PC-3 (cell line): ENCODE data around the gene DNAJC1. TPM values are rescaled to one million over a fixed set of nuclear protein-coding genes. Genes with fewer than 3 reads are reported as not detected.

Experiments used
- ATAC-seq: fragments of 200-7000 bp; cut with Tn5 transposase; 2 replicates; pipeline ENCODE4 v1.9.1; 2020; ENCODE audit warnings: mild to moderate bottlenecking, moderate library complexity
- BruUV-seq: library from RNA; stranded (reverse); fragments of 400-500 nt; replicated peaks from 2 replicates; lab custom pipeline; 2021; lab: Mats Ljungman, UMichigan
- CTCF ChIA-PET: fragments of 300-600 bp; sonication (Branson Sonifier 250); formaldehyde crosslinking; loops from one replicate; lab custom pipeline; 2022; ENCODE audit warnings: antibody characterized with exemption; lab: Charles Lee
- POLR2A ChIA-PET: fragments of 300-600 bp; sonication (Branson Sonifier 250); formaldehyde crosslinking; loops from one replicate; lab custom pipeline; 2022; ENCODE audit warnings: antibody characterized with exemption; ENCODE audit not compliant: unreplicated experiment; lab: Charles Lee
- DNase-seq: peaks from one replicate; pipeline ENCODE4 v3.0.0-alpha.2; 2015
- H2AFZ ChIP-seq: fragments of 300-600 bp; sonication (generic); 2 replicates; pipeline ENCODE4 v1.6.0; 2016; ENCODE audit warnings: antibody characterized with exemption, low read length
- H3F3A ChIP-seq: fragments of 300-600 bp; sonication (generic); one replicate; pipeline ENCODE4 v1.6.0; 2017; ENCODE audit warnings: antibody characterized with exemption, low read length, control low read depth, mild to moderate bottlenecking; ENCODE audit not compliant: unreplicated experiment
- H3K27ac ChIP-seq: fragments of 300-600 bp; sonication (generic); 2 replicates; pipeline ENCODE4 v1.5.1; 2016; ENCODE audit warnings: mild to moderate bottlenecking, low read length
- H3K27me3 ChIP-seq: fragments of 300-600 bp; sonication (generic); 2 replicates; pipeline ENCODE4 v1.6.1; 2016; ENCODE audit warnings: low read length, mixed read lengths
- H3K36me3 ChIP-seq: fragments of 300-600 bp; sonication (generic); 2 replicates; pipeline ENCODE4 v1.6.1; 2016; ENCODE audit warnings: low read depth, mixed run types, low read length, mixed read lengths
- H3K4me1 ChIP-seq: fragments of 300-600 bp; sonication (generic); 2 replicates; pipeline ENCODE4 v1.5.1; 2016; ENCODE audit warnings: low read length; ENCODE audit not compliant: insufficient read depth
- H3K4me2 ChIP-seq: fragments of 300-600 bp; sonication (generic); 2 replicates; pipeline ENCODE4 v1.6.0; 2016; ENCODE audit warnings: low read length
- H3K4me3 ChIP-seq: fragments of 300-600 bp; sonication (generic); 2 replicates; pipeline ENCODE4 v1.5.1; 2016; ENCODE audit warnings: mild to moderate bottlenecking, low read length, mixed read lengths
- H3K79me2 ChIP-seq: fragments of 300-600 bp; sonication (generic); 2 replicates; pipeline ENCODE4 v1.6.1; 2017; ENCODE audit warnings: low read length, mixed read lengths
- H3K9ac ChIP-seq: fragments of 300-600 bp; sonication (generic); 2 replicates; pipeline ENCODE4 v1.6.0; 2016; ENCODE audit warnings: mild to moderate bottlenecking, low read length
- H3K9me2 ChIP-seq: fragments of 300-600 bp; sonication (generic); replicated peaks from 2 replicates; pipeline ENCODE4 v1.6.1; 2016; ENCODE audit warnings: mixed run types, low read length, mixed read lengths
- H3K9me3 ChIP-seq: fragments of 300-600 bp; sonication (generic); 2 replicates; pipeline ENCODE4 v1.6.1; 2016; ENCODE audit warnings: low read length, mixed read lengths
- H4K20me1 ChIP-seq: fragments of 300-600 bp; sonication (generic); 2 replicates; pipeline ENCODE4 v1.6.1; 2016; ENCODE audit warnings: low read length, mixed read lengths
- CTCF ChIP-seq: fragments of 300-600 bp; sonication (generic); conservative IDR thresholded peaks from 2 replicates; pipeline ENCODE4 v1.5.1; 2017; ENCODE audit warnings: antibody characterized with exemption, low read depth, mild to moderate bottlenecking, low read length
- EZH2 ChIP-seq: fragments of 300-600 bp; sonication (generic); IDR thresholded peaks from one replicate; pipeline ENCODE4 v1.6.1; 2017; ENCODE audit warnings: antibody characterized with exemption, mild to moderate bottlenecking, low read length; ENCODE audit not compliant: unreplicated experiment
- EZH2phosphoT487 ChIP-seq: fragments of 300-600 bp; sonication (generic); IDR thresholded peaks from 2 replicates; pipeline ENCODE4 v1.6.1; 2018; ENCODE audit warnings: mild to moderate bottlenecking, antibody characterized with exemption, low read length, borderline replicate concordance
- intact Hi-C: fragments of 100-400 bp; cut with micrococcal nuclease; formaldehyde crosslinking; loops from 2 replicates; pipeline ENCODE4 v1.9.0; 2023
- total RNA-seq: library from RNA; depleted of rRNA; stranded (reverse); fragments of >200 nt; gene quantifications from 2 replicates; pipeline ENCODE4 v1.2.3, GENCODE V29; 2014

The DNAJC1 gene
- total RNA-seq, 1 experiment from 2014 or later: 53.4 TPM

- Histone ChIP-seq H3K4me2 (no peak overlapping the region), H3K79me2 (no peaks in the 10 kb centered on the region), H3K9me3 (no peaks in the 10 kb centered on the region), H3K4me1 (peaks cover 33% of the 10 kb centered on the region), H3K9ac (no peak overlapping the region), H2AFZ (no peak overlapping the region), H3F3A (no peaks in the 10 kb centered on the region), H4K20me1 (0 out of 2 replicates have a peak, but pooled peaks cover 5% of the 10 kb centered on the region), H3K36me3 (peaks cover 10% of the 10 kb centered on the region), H3K4me3 (no peak overlapping the region), H3K27ac (no peak overlapping the region), H3K9me2 (no peaks in the 10 kb centered on the region), H3K27me3 (no peaks in the 10 kb centered on the region)
- no TSS peak for BruUV-seq
- TF ChIP-seq EZH2phosphoT487: no peak
- TF ChIP-seq EZH2: no peak
- no peak for TF ChIP-seq CTCF
- POLR2A ChIA-PET: no interaction called here
- ATAC-seq (no peak), DNase-seq (no peak)
- CTCF ChIA-PET: no interaction called here
- intact Hi-C loops: loop anchor here (10.0 kb wide), 1 partner anchor 204 kb away; the partner anchor contains the start of gene SKIDA1
Measured at GRCh38 chr10:21728618-21729017, 274.9 kb downstream of the DNAJC1 start.

DNA sequence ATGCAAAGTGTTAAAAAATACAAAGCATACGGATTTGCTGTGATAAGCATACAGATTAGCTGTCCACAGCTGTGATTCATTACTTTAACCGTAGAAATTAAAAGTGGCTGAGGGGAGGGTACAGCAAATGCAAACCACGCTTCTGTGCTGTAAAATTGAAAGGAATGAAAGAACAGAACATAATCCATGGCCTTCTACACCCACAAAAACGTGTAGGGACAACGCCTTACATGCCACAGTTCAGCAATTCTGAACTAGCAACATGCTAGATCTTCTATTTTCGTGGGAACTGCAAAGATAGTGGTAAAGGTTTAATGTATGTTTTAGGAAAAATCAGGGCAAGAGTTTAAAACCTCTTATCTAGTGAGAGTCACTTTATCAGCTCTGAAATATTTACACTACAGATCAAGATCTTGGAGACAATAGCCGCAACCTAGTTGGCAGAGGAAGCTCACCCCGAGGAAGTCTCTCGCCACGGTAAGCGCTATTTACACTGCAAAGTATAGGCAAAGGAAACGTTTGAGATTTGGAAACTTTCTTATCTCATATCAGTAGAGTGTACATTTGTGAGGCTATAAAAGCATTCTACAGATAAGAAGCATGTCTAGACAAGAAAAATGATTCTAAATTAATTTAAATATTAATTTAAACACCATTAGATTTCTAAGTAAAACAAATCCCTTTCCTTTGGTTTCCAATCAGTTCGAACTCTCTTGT, 275.9 kb downstream of the DNAJC1 start:
- peaks cover 29% of the 10 kb centered on the region for H3K4me1 ChIP-seq
- H3K9ac ChIP-seq: no peak overlapping the region
- H3K9me3 ChIP-seq: no peaks in the 10 kb centered on the region
- CTCF ChIA-PET: no interaction called here
- no TSS peak for BruUV-seq
- no peaks in the 10 kb centered on the region for H3K79me2 ChIP-seq
- H3K4me3 ChIP-seq: no peak overlapping the region
- H3K27ac ChIP-seq: no peak overlapping the region
- H4K20me1 ChIP-seq: 0 out of 2 replicates have a peak, but pooled peaks cover 5% of the 10 kb centered on the region
- intact Hi-C loops: loop anchor here (10.0 kb wide), 1 partner anchor 203 kb away; the partner anchor contains the start of gene SKIDA1
- POLR2A ChIA-PET: no interaction called here
- TF ChIP-seq EZH2: no peak
- TF ChIP-seq CTCF: no peak
- no peaks in the 10 kb centered on the region for H3F3A ChIP-seq
- no peaks in the 10 kb centered on the region for H3K27me3 ChIP-seq
- DNase-seq: no peak
- no peak for ATAC-seq
- no peaks in the 10 kb centered on the region for H3K9me2 ChIP-seq
- H3K4me2 ChIP-seq: no peak overlapping the region
- H2AFZ ChIP-seq: no peak overlapping the region
- H3K36me3 ChIP-seq: peaks cover 9% of the 10 kb centered on the region; the same call in 1 of the 2 replicates

- no peak overlapping the region for H3K9ac ChIP-seq
- H3F3A ChIP-seq: no peaks in the 10 kb centered on the region
- H3K9me3 ChIP-seq: no peaks in the 10 kb centered on the region
- H3K4me2 ChIP-seq: no peak overlapping the region
- no peaks in the 10 kb centered on the region for H3K79me2 ChIP-seq
- 0 out of 2 replicates have a peak, but pooled peaks cover 5% of the 10 kb centered on the region for H4K20me1 ChIP-seq
- H3K4me3 ChIP-seq: no peak overlapping the region
- ChIA-PET CTCF (no interaction called here), POLR2A (no interaction called here)
- peaks cover 6% of the 10 kb centered on the region; the same call in 1 of the 2 replicates for H3K36me3 ChIP-seq
- H2AFZ ChIP-seq: no peak overlapping the region
- peak; percentile 39 for DNase-seq
- TF ChIP-seq EZH2: no peak
- TF ChIP-seq CTCF: no peak
- no peak for TF ChIP-seq EZH2phosphoT487
- no peak for ATAC-seq
- no peaks in the 10 kb centered on the region for H3K27me3 ChIP-seq
- no peaks in the 10 kb centered on the region for H3K9me2 ChIP-seq
- BruUV-seq: no TSS peak
- peaks cover 29% of the 10 kb centered on the region for H3K4me1 ChIP-seq
- no peak overlapping the region for H3K27ac ChIP-seq
- intact Hi-C loops: loop anchor here (10.0 kb wide), 1 partner anchor 202 kb away; the partner anchor contains the start of gene SKIDA1
Measured at GRCh38 chr10:21726601-21727225, 276.8 kb downstream of the DNAJC1 start.
